ENCODE measurements around the gene GIT2. TPM values are rescaled to one million over a fixed set of nuclear protein-coding genes. Genes with fewer than 3 reads are reported as not detected.

GIT2 gene
- total RNA-seq, 1 experiment from 2014 or later: 40.0 TPM

DNA sequence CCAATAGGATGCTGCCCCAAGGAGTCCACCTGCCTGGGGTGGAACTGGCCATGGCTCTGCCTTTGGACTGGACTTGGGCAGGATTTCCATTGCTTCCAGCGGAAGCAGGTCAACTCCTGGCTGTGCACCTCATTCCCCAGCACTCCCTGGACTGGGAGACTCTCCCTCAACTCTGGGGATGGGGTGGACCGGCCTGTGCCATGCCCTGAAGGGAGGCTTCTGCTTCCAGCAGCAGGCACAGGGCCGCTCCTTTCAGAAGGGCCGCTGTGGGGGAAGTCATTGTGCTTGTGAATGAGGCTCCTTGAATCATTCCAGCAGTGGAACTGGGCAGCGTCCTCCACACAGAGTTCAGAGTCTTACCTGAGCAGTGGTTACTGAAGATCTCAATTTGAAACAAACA lies 73.1 kb downstream of the GIT2 start:
- Histone ChIP-seq H3K4me1 (ENCODE audit: control insufficient read depth, insufficient read depth, low read length) (no peaks in the 10 kb centered on the region), H3K9me3 (ENCODE audit: control insufficient read depth, insufficient read depth, low read depth, low read length) (no peaks in the 10 kb centered on the region), H3K36me3 (ENCODE audit: control insufficient read depth, insufficient read depth, low read length) (no peaks in the 10 kb centered on the region), H3K27ac (ENCODE audit: low read length) (no peak overlapping the region), H3K27me3 (ENCODE audit: control insufficient read depth, insufficient read depth, low read length) (no peaks in the 10 kb centered on the region), H3K4me3 (ENCODE audit: low read depth in 2 of 2, low read length in 2 of 2) (no peak overlapping the region)
- no peak for DNase-seq (ENCODE audit: low read depth, low spot score)
- CTCF ChIA-PET: no interaction called here
- TF ChIP-seq SIN3A (IDR thresholded peaks at IDR 0.05; ENCODE audit: borderline replicate concordance, insufficient read depth, low read depth, low read length) (no peak), TCF7L2 (IDR thresholded peaks at IDR 0.05; ENCODE audit: low read depth, low read length) (no peak)
- TF ChIP-seq, protein P1, sequence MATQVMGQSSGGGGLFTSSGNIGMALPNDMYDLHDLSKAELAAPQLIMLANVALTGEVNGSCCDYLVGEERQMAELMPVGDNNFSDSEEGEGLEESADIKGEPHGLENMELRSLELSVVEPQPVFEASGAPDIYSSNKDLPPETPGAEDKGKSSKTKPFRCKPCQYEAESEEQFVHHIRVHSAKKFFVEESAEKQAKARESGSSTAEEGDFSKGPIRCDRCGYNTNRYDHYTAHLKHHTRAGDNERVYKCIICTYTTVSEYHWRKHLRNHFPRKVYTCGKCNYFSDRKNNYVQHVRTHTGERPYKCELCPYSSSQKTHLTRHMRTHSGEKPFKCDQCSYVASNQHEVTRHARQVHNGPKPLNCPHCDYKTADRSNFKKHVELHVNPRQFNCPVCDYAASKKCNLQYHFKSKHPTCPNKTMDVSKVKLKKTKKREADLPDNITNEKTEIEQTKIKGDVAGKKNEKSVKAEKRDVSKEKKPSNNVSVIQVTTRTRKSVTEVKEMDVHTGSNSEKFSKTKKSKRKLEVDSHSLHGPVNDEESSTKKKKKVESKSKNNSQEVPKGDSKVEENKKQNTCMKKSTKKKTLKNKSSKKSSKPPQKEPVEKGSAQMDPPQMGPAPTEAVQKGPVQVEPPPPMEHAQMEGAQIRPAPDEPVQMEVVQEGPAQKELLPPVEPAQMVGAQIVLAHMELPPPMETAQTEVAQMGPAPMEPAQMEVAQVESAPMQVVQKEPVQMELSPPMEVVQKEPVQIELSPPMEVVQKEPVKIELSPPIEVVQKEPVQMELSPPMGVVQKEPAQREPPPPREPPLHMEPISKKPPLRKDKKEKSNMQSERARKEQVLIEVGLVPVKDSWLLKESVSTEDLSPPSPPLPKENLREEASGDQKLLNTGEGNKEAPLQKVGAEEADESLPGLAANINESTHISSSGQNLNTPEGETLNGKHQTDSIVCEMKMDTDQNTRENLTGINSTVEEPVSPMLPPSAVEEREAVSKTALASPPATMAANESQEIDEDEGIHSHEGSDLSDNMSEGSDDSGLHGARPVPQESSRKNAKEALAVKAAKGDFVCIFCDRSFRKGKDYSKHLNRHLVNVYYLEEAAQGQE (IDR thresholded peaks at IDR 0.05; ENCODE audit: insufficient read depth in 1 of 2, low read depth in 2 of 2, low read length in 1 of 2): no peak
- POLR2A ChIA-PET: no interaction called here
- no TSS peak for BruUV-seq (replicated peaks)
- in situ Hi-C loops (cut with HindIII; ENCODE audit: low pct_unique_long_range_greater_than_20kb, low sequenced_read_pairs): no loop called here
- intact Hi-C loops (cut with micrococcal nuclease; ENCODE audit: unreplicated experiment): loop anchor here (10.0 kb wide), 1 partner anchor 68 kb away; no protein-coding TSS in a partner anchor
- ATAC-seq: no peak

DNA sequence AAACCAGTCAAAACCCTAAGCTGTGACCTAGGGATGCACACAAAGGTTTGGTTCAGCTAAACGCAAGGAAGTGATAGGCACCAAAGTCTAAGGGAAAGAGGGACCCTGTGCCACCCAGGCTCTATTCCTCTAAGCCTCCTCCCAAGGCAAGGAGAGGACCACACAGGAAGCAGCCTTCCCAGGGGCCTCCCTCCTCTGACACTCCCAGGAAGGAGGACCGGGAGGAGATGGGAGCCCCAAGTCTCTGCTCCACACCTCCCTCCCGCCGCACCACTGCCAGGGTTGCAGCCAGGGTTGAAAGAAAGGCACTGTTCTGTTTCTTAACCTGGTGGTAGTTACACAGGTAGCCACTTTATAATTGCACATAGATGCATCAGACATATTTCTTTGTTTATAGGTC lies 74.2 kb downstream of the GIT2 start:
- POLR2A ChIA-PET: no interaction called here
- Histone ChIP-seq H3K4me1 (ENCODE audit: control insufficient read depth, insufficient read depth, low read length) (no peaks in the 10 kb centered on the region), H3K4me3 (ENCODE audit: low read depth in 2 of 2, low read length in 2 of 2) (no peak overlapping the region), H3K27ac (ENCODE audit: low read length) (no peak overlapping the region), H3K9me3 (ENCODE audit: control insufficient read depth, insufficient read depth, low read depth, low read length) (no peaks in the 10 kb centered on the region), H3K36me3 (ENCODE audit: control insufficient read depth, insufficient read depth, low read length) (no peaks in the 10 kb centered on the region), H3K27me3 (ENCODE audit: control insufficient read depth, insufficient read depth, low read length) (no peaks in the 10 kb centered on the region)
- CTCF ChIA-PET: no interaction called here
- TF ChIP-seq SIN3A (IDR thresholded peaks at IDR 0.05; ENCODE audit: borderline replicate concordance, insufficient read depth, low read depth, low read length): no peak
- TF ChIP-seq, protein P2, sequence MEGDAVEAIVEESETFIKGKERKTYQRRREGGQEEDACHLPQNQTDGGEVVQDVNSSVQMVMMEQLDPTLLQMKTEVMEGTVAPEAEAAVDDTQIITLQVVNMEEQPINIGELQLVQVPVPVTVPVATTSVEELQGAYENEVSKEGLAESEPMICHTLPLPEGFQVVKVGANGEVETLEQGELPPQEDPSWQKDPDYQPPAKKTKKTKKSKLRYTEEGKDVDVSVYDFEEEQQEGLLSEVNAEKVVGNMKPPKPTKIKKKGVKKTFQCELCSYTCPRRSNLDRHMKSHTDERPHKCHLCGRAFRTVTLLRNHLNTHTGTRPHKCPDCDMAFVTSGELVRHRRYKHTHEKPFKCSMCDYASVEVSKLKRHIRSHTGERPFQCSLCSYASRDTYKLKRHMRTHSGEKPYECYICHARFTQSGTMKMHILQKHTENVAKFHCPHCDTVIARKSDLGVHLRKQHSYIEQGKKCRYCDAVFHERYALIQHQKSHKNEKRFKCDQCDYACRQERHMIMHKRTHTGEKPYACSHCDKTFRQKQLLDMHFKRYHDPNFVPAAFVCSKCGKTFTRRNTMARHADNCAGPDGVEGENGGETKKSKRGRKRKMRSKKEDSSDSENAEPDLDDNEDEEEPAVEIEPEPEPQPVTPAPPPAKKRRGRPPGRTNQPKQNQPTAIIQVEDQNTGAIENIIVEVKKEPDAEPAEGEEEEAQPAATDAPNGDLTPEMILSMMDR (IDR thresholded peaks at IDR 0.05): no peak
- TF ChIP-seq POLR2AphosphoS5 (IDR thresholded peaks at IDR 0.05; ENCODE audit: low read depth, low read length): no peak
- TF ChIP-seq TCF7L2 (IDR thresholded peaks at IDR 0.05; ENCODE audit: low read depth, low read length): no peak
- TF ChIP-seq, protein P1 (IDR thresholded peaks at IDR 0.05; ENCODE audit: insufficient read depth in 1 of 2, low read depth in 2 of 2, low read length in 1 of 2): no peak
- no peak for DNase-seq (ENCODE audit: low read depth, low spot score)
- no peak for ATAC-seq
- intact Hi-C loops (cut with micrococcal nuclease; ENCODE audit: unreplicated experiment) (loop anchor here (10.0 kb wide), 1 partner anchor 67 kb away; no protein-coding TSS in a partner anchor), in situ Hi-C loops (cut with HindIII; ENCODE audit: low pct_unique_long_range_greater_than_20kb, low sequenced_read_pairs) (no loop called here)
- BruUV-seq (replicated peaks): no TSS peak

Measured in Panc1 (cell line).